ENCODE measurements around the gene RASD1.

RASD1 gene

GRCh38 chr17:17505151-17505550 is 9.0 kb upstream of the RASD1 start:
- H3K4me1 ChIP-seq (ENCODE audit: low read length) = no peaks in the 10 kb centered on the region
- no peaks in the 10 kb centered on the region for H4K20me1 ChIP-seq (ENCODE audit: insufficient read depth, low read length)
- H3F3A ChIP-seq (ENCODE audit: insufficient read depth, low read length) = no peaks in the 10 kb centered on the region
- H3K36me3 ChIP-seq (replicated peaks; ENCODE audit: insufficient read depth, low read length) = no peaks in the 10 kb centered on the region
- no peaks in the 10 kb centered on the region for H3K9me3 ChIP-seq (replicated peaks; ENCODE audit: insufficient read depth, low read length)
- H3K27ac ChIP-seq (ENCODE audit: low read length) = no peak overlapping the region
- no peaks in the 10 kb centered on the region for H3K27me3 ChIP-seq (replicated peaks; ENCODE audit: insufficient read depth, low read length)
- no peak overlapping the region for H2AFZ ChIP-seq (ENCODE audit: low read length)
- H3K9me2 ChIP-seq (replicated peaks; ENCODE audit: insufficient read depth, low read length) = no peaks in the 10 kb centered on the region
- H3K4me3 ChIP-seq (ENCODE audit: low read length) = no peak overlapping the region
- TF ChIP-seq, protein P1, sequence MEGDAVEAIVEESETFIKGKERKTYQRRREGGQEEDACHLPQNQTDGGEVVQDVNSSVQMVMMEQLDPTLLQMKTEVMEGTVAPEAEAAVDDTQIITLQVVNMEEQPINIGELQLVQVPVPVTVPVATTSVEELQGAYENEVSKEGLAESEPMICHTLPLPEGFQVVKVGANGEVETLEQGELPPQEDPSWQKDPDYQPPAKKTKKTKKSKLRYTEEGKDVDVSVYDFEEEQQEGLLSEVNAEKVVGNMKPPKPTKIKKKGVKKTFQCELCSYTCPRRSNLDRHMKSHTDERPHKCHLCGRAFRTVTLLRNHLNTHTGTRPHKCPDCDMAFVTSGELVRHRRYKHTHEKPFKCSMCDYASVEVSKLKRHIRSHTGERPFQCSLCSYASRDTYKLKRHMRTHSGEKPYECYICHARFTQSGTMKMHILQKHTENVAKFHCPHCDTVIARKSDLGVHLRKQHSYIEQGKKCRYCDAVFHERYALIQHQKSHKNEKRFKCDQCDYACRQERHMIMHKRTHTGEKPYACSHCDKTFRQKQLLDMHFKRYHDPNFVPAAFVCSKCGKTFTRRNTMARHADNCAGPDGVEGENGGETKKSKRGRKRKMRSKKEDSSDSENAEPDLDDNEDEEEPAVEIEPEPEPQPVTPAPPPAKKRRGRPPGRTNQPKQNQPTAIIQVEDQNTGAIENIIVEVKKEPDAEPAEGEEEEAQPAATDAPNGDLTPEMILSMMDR (IDR thresholded peaks at IDR 0.05; ENCODE audit: low read length) = no peak
- TF ChIP-seq EZH2 (optimal IDR thresholded peaks at IDR 0.05; ENCODE audit: low read depth, low read length) = no peak
- TF ChIP-seq EZH2phosphoT487 (IDR thresholded peaks at IDR 0.05; ENCODE audit: low read length) = no peak
- DNase-seq = no peak
- no peaks in the 10 kb centered on the region for H3K79me2 ChIP-seq (ENCODE audit: low read length)
- no peak overlapping the region for H3K9ac ChIP-seq (ENCODE audit: low read length)
- no peak overlapping the region for H3K4me2 ChIP-seq (ENCODE audit: low read depth, low read length)

GRCh38 chr17:17504341-17505140 is 8.3 kb upstream of the RASD1 start:
- Histone ChIP-seq H3K36me3 (replicated peaks; ENCODE audit: insufficient read depth, low read length) (no peaks in the 10 kb centered on the region), H3F3A (ENCODE audit: insufficient read depth, low read length) (no peaks in the 10 kb centered on the region), H3K79me2 (ENCODE audit: low read length) (no peaks in the 10 kb centered on the region), H3K27ac (ENCODE audit: low read length) (no peak overlapping the region), H4K20me1 (ENCODE audit: insufficient read depth, low read length) (no peaks in the 10 kb centered on the region), H3K4me2 (ENCODE audit: low read depth, low read length) (no peak overlapping the region), H3K9ac (ENCODE audit: low read length) (no peak overlapping the region), H3K4me3 (ENCODE audit: low read length) (no peak overlapping the region), H3K4me1 (ENCODE audit: low read length) (no peaks in the 10 kb centered on the region), H3K9me3 (replicated peaks; ENCODE audit: insufficient read depth, low read length) (no peaks in the 10 kb centered on the region), H2AFZ (ENCODE audit: low read length) (no peak overlapping the region), H3K9me2 (replicated peaks; ENCODE audit: insufficient read depth, low read length) (no peaks in the 10 kb centered on the region), H3K27me3 (replicated peaks; ENCODE audit: insufficient read depth, low read length) (no peaks in the 10 kb centered on the region; the same call in 1 of the 2 replicates)
- TF ChIP-seq, protein P1 (IDR thresholded peaks at IDR 0.05; ENCODE audit: low read length) = no peak
- TF ChIP-seq EZH2 (optimal IDR thresholded peaks at IDR 0.05; ENCODE audit: low read depth, low read length) = no peak
- TF ChIP-seq EZH2phosphoT487 (IDR thresholded peaks at IDR 0.05; ENCODE audit: low read length) = no peak
- no peak for DNase-seq

GRCh38 chr17:17503566-17504130 is 7.5 kb upstream of the RASD1 start:
- Histone ChIP-seq H3K9ac (ENCODE audit: low read length) (no peak overlapping the region), H3F3A (ENCODE audit: insufficient read depth, low read length) (no peaks in the 10 kb centered on the region), H3K27ac (ENCODE audit: low read length) (no peak overlapping the region), H3K9me2 (replicated peaks; ENCODE audit: insufficient read depth, low read length) (no peaks in the 10 kb centered on the region), H4K20me1 (ENCODE audit: insufficient read depth, low read length) (no peaks in the 10 kb centered on the region), H3K4me1 (ENCODE audit: low read length) (no peaks in the 10 kb centered on the region), H3K79me2 (ENCODE audit: low read length) (no peaks in the 10 kb centered on the region), H3K36me3 (replicated peaks; ENCODE audit: insufficient read depth, low read length) (no peaks in the 10 kb centered on the region), H3K4me3 (ENCODE audit: low read length) (no peak overlapping the region), H3K27me3 (replicated peaks; ENCODE audit: insufficient read depth, low read length) (peaks cover under 1% of the 10 kb centered on the region; the same call in 1 of the 2 replicates), H3K9me3 (replicated peaks; ENCODE audit: insufficient read depth, low read length) (no peaks in the 10 kb centered on the region), H3K4me2 (ENCODE audit: low read depth, low read length) (no peak overlapping the region), H2AFZ (ENCODE audit: low read length) (no peak overlapping the region)
- DNase-seq = no peak
- TF ChIP-seq EZH2phosphoT487 (IDR thresholded peaks at IDR 0.05; ENCODE audit: low read length) = no peak
- no peak for TF ChIP-seq EZH2 (optimal IDR thresholded peaks at IDR 0.05; ENCODE audit: low read depth, low read length)
- TF ChIP-seq, protein P1 (IDR thresholded peaks at IDR 0.05; ENCODE audit: low read length) = no peak

Data from MM.1S (cell line).